Activated CD4-positive, alpha-beta T cell treated with anti-CD3 and anti-CD28 coated beads, Interleukin-2, amount 50 U/mL, for 1 hour (primary cell): ENCODE measurements around the gene HEPHL1.
"Not testable (repeated sequence)": the region's sequence is repeated elsewhere in the genome, so short reads cannot be mapped to it uniquely, and the experiment has no call there.

Source experiments
- DNase-seq: peaks from one replicate; pipeline ENCODE4 v3.0.0-alpha.2; 2020

Gene HEPHL1, protein sequence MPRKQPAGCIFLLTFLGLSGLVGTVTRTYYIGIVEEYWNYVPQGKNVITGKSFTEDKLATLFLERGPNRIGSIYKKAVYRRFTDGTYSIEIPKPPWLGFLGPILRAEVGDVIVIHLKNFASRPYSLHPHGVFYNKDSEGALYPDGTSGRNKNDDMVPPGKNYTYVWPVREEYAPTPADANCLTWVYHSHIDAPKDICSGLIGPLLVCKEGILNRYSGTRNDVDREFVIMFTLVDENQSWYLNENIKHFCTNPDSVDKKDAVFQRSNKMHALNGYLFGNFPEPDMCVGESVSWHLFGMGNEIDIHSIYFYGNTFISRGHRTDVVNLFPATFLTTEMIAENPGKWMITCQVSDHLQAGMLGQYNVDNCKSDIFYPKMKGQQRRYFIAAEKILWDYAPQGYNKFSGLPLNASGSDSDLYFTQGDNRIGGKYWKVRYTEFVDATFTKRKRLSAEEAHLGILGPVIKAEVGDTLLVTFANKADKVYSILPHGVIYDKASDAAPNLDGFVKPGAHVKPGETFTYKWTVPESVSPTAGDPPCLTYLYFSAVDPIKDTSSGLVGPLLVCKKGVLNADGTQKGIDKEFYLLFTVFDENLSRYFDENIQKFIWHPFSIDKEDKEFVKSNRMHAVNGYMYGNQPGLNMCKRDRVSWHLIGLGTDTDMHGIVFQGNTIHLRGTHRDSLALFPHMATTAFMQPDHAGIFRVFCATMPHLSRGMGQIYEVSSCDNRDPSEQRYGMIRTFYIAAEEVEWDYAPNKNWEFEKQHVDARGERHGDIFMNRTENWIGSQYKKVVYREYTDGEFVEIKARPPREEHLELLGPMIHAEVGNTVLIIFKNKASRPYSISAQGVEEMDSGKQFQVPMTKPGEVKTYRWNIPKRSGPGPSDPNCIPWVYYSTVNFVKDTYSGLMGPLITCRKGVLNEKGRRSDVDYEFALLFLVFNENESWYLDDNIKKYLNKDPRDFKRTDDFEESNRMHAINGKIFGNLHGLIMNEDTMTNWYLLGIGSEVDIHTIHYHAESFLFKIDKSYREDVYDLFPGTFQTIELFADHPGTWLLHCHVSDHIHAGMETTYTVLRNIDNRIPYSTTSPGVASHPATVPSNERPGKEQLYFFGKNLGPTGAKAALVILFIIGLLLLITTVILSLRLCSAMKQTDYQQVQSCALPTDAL

DNA sequence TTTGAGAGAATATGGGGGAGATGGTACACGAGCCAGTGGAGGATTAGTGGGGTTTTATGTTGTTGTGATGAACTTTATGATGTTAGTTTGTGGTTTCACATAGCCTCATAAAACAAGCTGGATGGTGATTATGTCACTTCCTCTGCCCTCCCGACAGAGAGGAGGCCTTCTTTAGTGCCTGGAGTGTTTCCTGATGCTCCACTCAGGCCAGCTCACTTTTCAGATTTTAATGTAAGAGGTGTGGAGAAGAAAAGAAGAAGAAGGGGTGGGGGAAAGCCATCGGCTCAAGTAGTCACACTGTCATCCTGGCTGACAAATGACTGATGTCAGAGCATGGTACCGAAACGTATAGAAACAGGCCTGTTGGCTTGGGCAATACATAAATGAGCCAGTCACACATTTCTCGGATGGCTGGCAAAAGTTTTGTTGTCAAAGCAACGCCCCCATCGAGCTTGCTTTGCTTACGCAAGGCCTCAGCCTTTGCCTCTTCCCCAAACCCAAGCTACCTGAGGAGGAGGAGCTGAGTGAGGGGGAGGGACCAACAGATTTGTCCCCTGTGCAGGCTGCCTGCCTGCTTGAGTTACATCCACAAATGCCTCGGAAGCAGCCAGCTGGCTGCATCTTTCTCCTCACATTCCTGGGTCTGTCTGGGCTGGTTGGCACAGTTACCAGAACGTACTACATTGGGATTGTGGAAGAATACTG, at the start of gene HEPHL1:
HEPHL1 (plus strand) TSS at position 578 of the 705 bp plus-strand sequence; CDS start at position 593, 15 bp downstream.
- no peak for DNase-seq

DNA sequence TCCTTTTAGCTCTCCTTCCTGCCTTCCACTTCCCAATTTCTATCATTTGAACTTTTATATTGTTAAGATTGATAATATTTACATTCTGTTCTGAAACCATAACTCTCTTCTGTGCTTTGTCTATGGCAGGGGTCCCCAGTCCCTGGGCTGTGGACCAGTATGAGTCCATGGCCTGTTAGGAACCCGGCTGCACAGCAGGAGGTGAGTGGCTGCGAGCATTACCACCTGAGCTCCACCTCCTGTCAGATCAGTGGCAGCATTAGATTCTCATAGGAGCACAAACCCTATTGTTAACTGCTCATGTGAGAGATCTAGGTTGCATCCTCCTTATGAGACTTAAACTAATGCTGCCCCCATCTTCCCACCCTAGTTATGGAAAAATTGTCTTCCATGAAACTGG, 48.4 kb upstream of the HEPHL1 start:
- no peak for DNase-seq

DNA sequence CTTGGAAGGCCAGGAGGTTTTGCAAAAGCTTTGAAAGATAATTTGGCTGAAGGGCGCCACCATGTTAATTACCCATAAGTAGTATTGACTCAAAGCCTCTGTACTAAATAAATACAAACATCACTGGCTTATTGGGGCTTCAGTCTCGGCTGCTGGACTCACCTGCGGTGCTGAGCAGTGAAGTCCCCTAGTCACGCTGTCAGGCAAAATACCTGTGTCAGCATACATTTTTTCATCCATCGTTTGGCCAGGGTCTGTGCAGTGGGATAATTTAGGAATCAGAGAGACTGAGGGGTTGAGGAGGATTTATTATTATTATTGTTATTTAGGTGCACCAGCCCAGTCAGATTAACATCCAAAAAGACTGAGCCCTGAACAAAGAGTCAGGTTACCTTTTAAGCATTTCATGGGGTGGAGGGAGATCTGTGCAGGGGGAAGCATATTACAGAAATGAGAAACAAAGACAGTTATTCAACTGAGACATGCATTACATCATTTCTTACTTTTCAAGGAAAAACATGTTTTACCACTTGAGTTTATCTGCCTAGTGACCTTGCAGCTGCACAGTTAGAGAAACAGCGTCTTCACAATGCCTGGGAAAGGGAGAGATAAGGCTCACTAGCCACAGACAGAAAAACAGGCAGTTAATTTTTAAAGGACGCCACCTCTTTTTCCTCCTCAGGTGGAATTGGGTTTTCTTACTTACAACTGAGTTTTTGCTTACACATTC, 47.7 kb upstream of the HEPHL1 start:
- not testable (repeated sequence) for DNase-seq

DNA sequence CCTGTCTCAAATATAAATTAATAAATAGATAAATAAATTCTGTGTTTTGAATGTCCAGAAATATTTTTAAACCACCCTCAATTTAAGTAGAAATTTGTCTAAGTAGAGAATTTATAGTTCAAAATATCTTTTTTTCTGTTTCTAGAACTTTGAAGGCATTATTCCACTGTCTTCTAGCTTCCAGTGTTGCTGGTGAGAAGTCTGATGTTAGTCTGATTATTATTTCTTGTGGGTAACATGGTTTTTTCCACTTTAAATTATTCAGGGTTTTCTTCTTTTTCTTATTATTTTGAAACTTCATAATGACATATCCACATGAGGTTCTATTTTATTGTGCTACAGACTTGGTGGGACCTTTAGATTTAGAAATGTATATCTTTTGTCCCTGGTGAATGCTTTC, 46.4 kb upstream of the HEPHL1 start:
- DNase-seq, result no peak

DNA sequence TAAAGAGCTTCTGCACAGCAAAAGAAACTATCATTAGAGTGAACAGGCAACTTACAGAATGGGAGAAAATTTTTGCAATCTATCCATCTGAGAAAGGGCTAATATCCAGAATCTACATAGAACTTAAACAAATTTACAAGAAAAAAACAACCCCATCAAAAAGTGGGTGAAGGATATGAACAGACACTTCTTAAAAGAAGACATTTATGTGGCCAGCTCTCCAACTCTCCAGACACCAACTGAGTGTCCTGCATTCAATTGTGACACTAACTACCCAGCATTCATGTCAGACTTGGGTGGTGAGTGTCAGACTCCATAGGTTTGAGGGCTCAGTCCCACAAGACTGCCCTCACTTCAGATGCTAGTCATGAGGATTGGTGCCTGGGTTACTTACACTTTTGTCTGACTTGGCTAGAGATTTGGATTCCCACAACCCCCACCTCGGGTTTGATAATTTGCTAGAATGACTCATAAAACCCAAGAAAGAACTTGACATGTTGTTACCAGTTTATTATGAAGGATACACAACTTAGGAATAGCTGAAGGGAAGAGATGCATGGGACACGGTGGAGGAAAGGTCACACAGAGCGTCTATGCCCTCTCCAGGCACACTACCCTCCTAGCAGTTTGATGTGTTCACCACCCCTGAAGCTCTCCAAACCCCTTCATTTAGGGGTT, 44.4 kb upstream of the HEPHL1 start:
- not testable (repeated sequence) for DNase-seq

DNA sequence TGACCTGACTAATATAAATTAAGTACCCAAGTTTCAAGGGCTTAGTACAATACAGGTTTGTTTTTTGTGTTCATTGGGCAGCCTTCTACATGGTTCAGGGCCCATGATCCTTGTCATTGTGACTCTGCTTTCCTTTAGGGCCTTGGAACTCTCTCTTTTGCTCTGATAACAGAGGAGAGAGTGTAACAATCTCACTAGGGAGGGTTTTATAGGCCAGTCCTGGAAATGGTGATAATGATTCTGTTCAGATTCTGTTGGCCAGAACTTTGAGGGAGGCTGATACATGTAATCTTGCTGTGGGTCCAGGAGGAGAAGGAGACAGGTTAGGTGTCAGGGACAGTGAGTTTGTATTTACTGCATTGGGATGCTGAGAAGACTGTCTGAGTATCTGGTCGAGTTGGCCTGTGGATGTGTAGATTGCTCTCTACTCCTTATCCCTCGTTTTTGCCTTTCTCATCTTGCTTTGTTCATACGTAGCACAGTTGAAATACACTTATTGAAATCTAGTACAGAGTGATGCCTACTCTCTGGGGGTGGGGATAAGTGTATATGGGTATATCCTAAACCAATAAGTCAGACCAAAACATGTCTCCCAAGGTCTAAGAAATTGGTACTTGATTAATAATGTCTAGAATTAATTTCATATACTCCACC, 37.5 kb upstream of the HEPHL1 start:
- no peak for DNase-seq

DNA sequence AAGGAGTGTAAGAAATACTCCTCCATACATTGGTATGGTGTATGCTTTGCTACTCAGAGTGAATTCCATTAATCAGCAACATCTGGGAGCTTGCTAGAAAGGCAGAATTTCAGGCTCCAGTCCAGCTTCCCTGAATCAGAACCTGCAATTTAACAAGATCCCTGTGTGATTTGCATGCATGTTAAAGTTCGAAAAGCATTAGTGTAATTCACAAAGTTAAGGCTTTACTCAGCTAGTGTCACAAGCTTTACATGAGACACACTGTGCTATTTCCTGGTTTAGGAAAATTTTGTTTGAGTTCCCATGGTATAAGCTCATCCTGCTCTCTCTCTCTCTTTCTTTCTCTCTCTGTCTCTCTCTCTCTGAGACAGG, 37.0 kb upstream of the HEPHL1 start:
- no peak for DNase-seq

DNA sequence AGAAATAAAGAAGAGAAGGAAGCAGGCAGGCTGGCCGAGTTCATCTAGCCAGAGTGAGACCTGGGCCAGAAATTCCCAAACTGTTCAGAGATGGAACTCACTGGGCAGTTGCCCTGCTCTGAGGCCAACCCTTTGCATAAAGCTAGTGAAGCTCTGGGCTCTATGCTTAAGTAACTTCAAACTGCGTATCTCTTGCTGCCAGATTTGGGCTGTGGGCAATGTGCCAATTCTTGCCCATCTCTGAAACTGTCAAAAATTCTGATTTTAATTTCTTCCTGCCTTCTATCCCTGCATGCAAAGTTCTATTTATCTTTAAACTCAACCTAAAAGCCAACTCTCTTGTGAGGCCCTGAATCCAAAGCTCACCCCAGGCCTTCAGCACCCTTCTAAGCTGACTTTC, 36.2 kb upstream of the HEPHL1 start:
- no peak for DNase-seq

DNA sequence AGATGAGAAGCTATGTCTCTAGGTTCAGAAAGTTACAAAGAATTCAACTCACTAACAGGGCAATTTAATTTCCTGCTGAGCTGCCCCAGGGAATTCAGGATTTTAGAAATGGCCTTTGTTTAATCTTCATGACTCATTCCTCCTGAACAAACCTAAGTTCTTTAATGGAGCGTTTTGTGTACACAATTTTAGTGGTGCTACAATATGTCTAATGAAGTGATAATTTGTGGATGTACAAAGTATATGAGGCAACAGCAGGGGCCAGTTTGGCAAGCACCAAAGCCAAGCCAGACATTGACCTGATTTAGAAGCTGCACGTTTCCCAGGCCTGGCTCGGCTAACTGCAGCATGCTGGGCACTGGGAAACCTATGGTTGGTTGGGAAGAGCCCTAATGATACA, 34.4 kb upstream of the HEPHL1 start:
- DNase-seq, result no peak

DNA sequence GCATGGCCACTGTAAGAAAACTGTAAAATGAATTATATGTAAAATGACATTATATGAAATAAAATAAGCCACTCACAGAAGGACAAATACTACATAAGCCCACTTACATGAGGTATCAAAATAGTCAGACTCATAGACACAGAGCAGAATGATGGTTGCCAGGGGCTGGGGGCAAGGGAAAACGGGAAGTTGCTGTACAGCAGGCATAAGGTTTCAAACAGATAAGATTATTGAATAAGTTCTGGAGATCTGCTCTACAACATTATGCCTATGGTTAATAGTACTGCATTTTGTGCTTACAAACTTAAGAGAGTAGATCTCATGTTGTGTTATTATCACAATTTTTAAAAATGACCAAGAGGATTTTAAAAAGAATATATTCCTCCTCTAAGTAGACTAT, 32.7 kb upstream of the HEPHL1 start:
- DNase-seq, result no peak

DNA sequence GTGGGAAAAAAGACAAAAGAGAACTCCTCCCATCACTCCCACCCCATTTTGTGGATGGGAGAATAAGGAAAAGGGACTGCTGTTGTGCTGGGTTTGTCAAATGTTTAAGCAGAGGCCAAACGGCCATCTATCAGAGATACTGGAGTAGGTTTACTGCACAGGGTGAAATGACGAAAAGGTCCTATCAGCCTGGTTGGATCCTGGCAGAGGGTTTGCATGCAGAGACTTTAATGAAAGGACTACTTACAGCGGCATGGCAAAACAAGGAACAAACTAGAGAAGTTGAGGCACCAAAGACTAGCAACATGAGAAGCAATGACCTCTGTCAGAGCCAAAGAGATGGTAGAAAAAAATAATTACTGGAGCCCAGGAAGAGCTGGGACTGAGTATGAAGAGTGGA, 32.2 kb upstream of the HEPHL1 start:
- DNase-seq, result no peak

DNA sequence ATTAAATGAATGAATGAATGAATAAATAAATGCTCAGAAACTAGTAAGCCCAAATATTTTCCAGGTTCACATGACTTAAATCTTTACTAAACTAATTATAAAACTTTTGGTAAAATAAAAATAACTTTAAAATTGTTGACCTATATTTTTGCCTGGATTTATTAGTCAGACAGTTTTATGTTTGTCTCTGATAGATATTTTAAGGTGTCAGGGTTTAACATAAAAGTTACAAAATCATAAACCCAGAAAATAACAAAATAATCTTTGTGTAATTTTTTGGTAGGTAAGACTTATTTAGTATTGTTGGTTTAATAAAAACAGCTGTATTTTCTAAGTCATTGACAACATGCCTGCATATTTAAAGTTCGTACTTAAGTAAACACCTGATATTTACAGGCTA, 27.4 kb upstream of the HEPHL1 start:
- DNase-seq, result no peak

DNA sequence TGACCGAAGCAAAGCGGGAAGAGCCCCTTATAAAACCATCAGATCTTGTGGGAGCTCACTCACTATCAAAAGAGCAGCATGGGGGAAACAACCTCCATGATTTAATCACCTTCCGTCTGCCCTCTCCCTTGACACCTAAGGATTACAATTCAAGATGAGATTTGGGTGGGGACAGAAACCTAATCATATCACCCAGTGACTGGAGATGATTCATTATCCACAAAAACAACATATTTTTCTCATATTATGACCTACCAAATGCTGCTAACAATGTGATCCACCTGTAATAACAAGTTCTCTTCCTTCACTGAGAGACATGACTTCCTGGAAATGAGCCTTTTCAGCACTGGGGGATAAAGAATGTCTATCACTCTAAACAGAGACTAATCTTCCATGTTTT, 23.4 kb upstream of the HEPHL1 start:
- no peak for DNase-seq

DNA sequence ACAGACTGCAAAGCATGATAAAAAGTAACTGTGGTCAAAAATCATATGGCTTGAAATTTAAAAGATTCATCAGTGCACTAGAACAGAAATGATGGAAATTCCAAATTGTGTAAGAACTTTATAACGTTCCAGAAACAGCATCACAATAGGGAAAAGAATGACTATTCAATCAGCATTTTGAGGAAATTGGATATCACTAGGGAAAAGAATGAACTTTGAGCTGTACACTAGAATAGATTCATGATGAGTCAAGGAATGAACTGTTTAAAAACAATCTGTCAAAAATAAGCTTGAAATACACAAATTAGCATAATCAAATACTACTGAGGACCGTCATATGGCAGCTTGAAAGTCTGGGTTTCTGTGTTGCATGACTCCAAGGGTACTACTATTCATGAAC, 20.5 kb upstream of the HEPHL1 start:
- no peak for DNase-seq

DNA sequence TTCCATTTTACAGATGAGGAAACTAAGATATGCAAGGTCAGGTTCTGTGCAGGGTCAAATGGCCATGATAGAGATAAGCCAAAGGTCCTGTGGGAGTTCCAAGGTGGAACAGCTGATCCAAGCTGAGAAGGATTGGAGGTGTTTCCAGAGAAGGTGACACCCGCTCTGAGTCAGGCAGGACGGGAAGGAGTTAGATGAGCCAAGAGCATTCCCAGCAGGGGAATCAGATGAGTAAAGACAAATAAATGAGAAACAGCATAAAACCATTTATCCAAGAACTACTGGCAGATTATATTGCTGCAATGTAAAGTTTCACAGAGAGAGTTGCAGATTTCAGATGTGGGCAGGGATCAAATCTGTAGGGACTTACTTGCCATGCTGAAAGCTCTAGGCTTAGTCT, 18.9 kb upstream of the HEPHL1 start:
- no peak for DNase-seq

DNA sequence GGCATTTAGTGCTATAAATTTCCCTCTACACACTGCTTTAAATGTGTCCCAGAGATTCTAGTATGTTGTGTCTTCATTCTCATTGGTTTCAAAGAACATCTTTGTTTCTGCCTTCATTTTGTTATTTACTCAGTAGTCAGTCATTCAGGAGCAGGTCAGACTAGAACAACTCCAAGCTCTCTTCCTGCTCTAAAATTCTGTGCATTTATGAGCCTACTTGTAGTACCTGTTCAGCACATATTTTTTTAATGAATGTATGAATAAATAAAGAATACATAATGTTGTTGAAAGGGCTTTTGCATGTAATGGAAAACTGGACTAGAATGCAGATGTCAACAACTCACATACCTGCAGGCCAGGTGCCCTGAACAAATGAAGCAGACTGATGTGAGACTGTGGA, 13.7 kb upstream of the HEPHL1 start:
- no peak for DNase-seq

DNA sequence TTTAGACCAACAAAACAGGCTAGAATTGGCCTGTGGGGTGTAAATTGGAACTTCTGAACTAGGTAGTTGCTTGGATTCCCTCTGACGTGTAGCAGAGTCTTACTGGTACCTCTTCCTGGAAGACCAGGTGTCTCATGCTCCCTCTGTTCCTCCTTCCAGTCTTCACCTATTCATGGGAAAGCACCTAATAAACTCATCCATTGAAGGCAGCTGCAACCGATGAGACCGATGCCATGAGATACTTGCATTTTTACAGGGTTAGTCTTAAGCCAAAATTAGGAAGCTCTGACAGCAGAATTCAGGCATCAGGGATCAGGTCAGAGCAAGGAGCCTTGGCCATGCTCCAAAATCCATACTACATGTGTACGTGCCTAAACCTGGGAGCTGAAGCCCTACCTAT, 13.2 kb upstream of the HEPHL1 start:
- no peak for DNase-seq

DNA sequence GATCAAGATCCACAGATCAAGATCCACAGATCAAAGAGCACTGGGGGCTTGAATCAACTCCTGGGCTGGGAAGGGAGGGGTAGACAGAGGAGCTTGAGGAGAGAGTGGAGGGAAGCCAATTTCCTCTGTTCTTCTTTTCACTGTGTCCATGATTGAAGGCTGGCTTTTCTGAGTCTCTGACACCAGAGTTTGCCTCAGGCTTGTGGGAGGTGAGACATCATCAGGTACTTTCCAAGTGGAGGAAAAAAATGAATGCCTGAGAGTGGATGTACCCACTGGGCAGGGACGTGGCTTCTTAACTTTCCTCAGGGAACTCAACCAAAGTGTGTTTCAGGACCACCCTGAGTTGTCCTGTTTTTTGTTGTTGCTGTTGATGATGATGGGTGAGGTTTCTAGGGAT, 11.0 kb upstream of the HEPHL1 start:
- DNase-seq, result no peak

DNA sequence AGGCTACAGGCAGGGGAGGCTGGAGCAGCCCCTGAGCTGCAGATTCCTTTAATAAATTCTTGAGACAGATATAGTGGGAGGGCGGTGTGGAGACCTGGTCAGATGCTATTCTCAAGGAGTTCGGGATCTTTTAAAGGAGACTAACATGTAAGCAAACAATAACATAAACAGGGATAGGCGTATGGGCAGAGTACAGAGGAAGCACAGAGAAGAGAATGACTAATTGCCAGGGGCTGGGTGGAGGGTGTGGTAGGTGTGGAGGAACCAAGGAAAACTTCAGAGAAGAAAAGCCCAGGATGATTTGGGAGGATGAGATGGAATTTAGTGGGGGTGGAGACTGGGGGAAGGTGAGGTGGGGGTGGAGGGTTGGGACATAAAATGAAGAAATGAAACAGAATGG, 9.7 kb upstream of the HEPHL1 start:
- no peak for DNase-seq

DNA sequence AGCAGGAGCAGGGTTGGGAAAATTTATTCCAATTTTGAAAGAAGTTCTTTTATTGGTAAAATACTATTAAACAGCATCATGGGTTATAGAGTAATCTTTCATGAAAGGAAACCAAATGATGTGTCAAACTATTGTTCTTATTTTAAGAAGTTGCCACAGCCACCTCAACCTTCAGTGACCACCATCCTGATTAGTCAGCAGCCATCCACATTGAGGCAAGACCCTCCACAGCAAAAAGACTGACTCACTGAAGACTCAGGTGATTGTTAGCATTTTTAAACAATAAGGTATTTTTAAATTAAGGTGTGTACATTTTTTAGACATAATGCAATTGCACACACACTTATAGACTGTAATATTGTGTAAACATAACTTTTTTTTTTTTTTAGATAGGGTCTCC, 3.7 kb upstream of the HEPHL1 start:
- no peak for DNase-seq

DNA sequence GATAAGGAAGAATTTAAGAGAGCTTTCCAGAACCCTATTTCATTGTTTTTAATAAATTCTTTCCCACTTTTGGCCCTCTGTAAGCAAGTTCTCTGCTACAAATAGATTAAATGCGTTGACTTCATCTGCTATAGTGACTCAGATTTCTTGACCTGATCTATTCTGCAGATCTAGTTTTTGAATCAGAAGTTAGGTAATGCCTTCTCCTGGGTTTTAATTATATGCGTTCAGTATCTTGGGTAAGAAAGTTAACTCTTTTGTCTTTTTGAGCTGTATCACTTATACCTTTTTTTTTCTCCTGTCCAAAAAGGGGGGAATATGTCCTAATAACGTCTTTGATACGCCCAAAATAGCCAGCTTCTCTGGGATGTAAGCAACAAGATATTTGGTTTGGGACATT, 2.4 kb upstream of the HEPHL1 start:
- DNase-seq, result no peak
